ENCODE measurements around the gene CERS3. TPM values are rescaled to one million over a fixed set of nuclear protein-coding genes. Genes with fewer than 3 reads are reported as not detected.

CERS3 gene
- total RNA-seq, 1 experiment from 2014 or later = not detected

- ChIA-PET CTCF (no interaction called here), POLR2A (no interaction called here)
- no TSS peak for BruUV-seq (replicated peaks)
- in situ Hi-C loops (cut with HindIII; ENCODE audit: low pct_unique_long_range_greater_than_20kb, low sequenced_read_pairs) (no loop called here), intact Hi-C loops (cut with micrococcal nuclease; ENCODE audit: unreplicated experiment) (no loop called here)
- DNase-seq (ENCODE audit: low read depth, low spot score) (no peak), ATAC-seq (no peak)
- no peaks in the 10 kb centered on the region for H3K36me3 ChIP-seq (ENCODE audit: control insufficient read depth, insufficient read depth, low read length)
- H3K4me1 ChIP-seq (ENCODE audit: control insufficient read depth, insufficient read depth, low read length) = no peaks in the 10 kb centered on the region
- no peaks in the 10 kb centered on the region for H3K9me3 ChIP-seq (ENCODE audit: control insufficient read depth, insufficient read depth, low read depth, low read length)
- no peaks in the 10 kb centered on the region for H3K27me3 ChIP-seq (ENCODE audit: control insufficient read depth, insufficient read depth, low read length)
- no peak overlapping the region for H3K27ac ChIP-seq (ENCODE audit: low read length)
- TF ChIP-seq SIN3A (IDR thresholded peaks at IDR 0.05; ENCODE audit: borderline replicate concordance, insufficient read depth, low read depth, low read length) = no peak
- TF ChIP-seq, protein P1, sequence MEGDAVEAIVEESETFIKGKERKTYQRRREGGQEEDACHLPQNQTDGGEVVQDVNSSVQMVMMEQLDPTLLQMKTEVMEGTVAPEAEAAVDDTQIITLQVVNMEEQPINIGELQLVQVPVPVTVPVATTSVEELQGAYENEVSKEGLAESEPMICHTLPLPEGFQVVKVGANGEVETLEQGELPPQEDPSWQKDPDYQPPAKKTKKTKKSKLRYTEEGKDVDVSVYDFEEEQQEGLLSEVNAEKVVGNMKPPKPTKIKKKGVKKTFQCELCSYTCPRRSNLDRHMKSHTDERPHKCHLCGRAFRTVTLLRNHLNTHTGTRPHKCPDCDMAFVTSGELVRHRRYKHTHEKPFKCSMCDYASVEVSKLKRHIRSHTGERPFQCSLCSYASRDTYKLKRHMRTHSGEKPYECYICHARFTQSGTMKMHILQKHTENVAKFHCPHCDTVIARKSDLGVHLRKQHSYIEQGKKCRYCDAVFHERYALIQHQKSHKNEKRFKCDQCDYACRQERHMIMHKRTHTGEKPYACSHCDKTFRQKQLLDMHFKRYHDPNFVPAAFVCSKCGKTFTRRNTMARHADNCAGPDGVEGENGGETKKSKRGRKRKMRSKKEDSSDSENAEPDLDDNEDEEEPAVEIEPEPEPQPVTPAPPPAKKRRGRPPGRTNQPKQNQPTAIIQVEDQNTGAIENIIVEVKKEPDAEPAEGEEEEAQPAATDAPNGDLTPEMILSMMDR (IDR thresholded peaks at IDR 0.05) = no peak
- H3K4me3 ChIP-seq (ENCODE audit: low read depth in 2 of 2, low read length in 2 of 2) = no peak overlapping the region
Measured at GRCh38 chr15:100544338-100544841, 15.6 kb upstream of the CERS3 start.

DNA sequence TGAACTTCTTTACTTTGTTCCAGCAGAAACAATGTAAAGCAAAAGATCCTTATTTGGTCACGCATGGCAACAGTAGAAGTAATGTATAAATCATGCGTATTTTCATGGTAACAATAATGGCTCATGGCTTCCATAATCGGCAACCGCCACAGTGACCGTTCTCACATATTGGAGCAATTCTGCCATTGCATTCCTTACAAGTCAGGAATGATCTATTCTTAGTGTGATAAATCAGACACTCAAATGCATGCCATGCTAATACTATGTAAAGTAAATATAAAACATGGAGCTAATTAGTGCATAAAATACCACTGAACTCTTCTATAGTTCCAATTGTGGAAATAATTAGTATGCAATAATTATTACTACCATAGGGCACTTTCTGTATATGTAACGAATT lies 13.5 kb upstream of the CERS3 start:
- in situ Hi-C loops (cut with HindIII; ENCODE audit: low pct_unique_long_range_greater_than_20kb, low sequenced_read_pairs) = no loop called here
- CTCF ChIA-PET = no interaction called here

More for the DNA sequence above, 13.5 kb upstream of the CERS3 start:
- Histone ChIP-seq H3K4me1 (ENCODE audit: control insufficient read depth, insufficient read depth, low read length) (no peaks in the 10 kb centered on the region), H3K27ac (ENCODE audit: low read length) (no peak overlapping the region), H3K9me3 (ENCODE audit: control insufficient read depth, insufficient read depth, low read depth, low read length) (no peaks in the 10 kb centered on the region), H3K27me3 (ENCODE audit: control insufficient read depth, insufficient read depth, low read length) (no peaks in the 10 kb centered on the region), H3K36me3 (ENCODE audit: control insufficient read depth, insufficient read depth, low read length) (no peaks in the 10 kb centered on the region), H3K4me3 (ENCODE audit: low read depth in 2 of 2, low read length in 2 of 2) (no peak overlapping the region)
- intact Hi-C loops (cut with micrococcal nuclease; ENCODE audit: unreplicated experiment) = no loop called here
- DNase-seq (ENCODE audit: low read depth, low spot score) (no peak), ATAC-seq (no peak)
- BruUV-seq (replicated peaks) = no TSS peak
- TF ChIP-seq REST (IDR thresholded peaks at IDR 0.05; ENCODE audit: insufficient read depth in 1 of 2, low read depth in 2 of 2, low read length in 1 of 2) (no peak), TCF7L2 (IDR thresholded peaks at IDR 0.05; ENCODE audit: low read depth, low read length) (no peak), SIN3A (IDR thresholded peaks at IDR 0.05; ENCODE audit: borderline replicate concordance, insufficient read depth, low read depth, low read length) (no peak), POLR2AphosphoS5 (IDR thresholded peaks at IDR 0.05; ENCODE audit: low read depth, low read length) (no peak)
- TF ChIP-seq, protein P1 (IDR thresholded peaks at IDR 0.05) = no peak
- POLR2A ChIA-PET = no interaction called here

Measured in Panc1 (cell line).